Fibroblast of mammary gland (primary cell): Measurements from ENCODE around the gene DNAAF1.

ENCODE experiments used
- DNase-seq: peaks from one replicate; pipeline ENCODE4 v3.0.0-alpha.2; 2010; ENCODE audit warnings: low read depth
- H3K4me3 ChIP-seq: 2 replicates; pipeline ENCODE4 v1.5.1; 2011; ENCODE audit warnings: low read depth, mild to moderate bottlenecking, low read length, moderate library complexity; ENCODE audit not compliant: control insufficient read depth
- TF ChIP-seq, protein P1 (sequence below): conservative IDR thresholded peaks from 2 replicates; pipeline ENCODE4 v1.5.1; 2011; ENCODE audit warnings: low read depth, low read length, inconsistent platforms; ENCODE audit not compliant: control insufficient read depth, insufficient read depth

DNAAF1 gene

DNA sequence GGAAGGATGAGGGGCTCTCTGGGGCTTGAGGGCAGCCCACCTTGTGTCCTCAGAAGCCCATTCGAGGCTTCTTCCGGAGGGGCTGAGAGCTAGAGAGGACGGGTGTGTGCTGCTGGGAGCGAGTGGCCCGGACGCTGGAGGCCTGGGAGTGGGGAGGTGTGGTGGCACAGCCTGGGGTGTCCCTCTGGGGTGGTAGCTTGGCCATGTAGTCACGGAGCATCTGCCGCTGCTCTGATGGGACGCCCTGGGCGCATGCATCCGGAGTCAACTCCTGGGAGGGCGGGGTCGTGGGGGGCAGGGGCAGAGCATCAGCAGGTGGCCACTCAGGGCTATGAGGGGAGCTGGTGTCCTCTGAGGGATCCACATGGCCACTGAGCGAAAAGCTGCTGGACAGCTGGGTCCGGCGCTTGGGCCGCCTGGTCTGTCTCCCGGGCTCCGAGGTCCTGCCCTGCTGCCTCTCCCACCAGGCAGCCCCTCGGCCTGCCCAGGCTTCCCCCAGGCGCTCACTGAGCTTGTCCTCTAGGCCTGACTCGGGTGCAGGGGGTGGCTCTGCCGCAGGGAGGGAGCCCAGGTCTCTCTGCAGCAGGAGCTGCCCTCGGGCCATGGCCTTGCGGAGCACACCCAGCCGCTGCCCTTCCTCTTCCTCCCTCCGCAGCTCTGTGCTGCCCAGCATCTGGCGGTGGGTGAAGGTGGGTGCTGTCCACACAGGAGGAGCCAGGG lies 33.9 kb downstream of the DNAAF1 start:
- H3K4me3 ChIP-seq, result no peak overlapping the region
- TF ChIP-seq, protein P1, sequence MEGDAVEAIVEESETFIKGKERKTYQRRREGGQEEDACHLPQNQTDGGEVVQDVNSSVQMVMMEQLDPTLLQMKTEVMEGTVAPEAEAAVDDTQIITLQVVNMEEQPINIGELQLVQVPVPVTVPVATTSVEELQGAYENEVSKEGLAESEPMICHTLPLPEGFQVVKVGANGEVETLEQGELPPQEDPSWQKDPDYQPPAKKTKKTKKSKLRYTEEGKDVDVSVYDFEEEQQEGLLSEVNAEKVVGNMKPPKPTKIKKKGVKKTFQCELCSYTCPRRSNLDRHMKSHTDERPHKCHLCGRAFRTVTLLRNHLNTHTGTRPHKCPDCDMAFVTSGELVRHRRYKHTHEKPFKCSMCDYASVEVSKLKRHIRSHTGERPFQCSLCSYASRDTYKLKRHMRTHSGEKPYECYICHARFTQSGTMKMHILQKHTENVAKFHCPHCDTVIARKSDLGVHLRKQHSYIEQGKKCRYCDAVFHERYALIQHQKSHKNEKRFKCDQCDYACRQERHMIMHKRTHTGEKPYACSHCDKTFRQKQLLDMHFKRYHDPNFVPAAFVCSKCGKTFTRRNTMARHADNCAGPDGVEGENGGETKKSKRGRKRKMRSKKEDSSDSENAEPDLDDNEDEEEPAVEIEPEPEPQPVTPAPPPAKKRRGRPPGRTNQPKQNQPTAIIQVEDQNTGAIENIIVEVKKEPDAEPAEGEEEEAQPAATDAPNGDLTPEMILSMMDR, result no peak
- no peak for DNase-seq

DNA sequence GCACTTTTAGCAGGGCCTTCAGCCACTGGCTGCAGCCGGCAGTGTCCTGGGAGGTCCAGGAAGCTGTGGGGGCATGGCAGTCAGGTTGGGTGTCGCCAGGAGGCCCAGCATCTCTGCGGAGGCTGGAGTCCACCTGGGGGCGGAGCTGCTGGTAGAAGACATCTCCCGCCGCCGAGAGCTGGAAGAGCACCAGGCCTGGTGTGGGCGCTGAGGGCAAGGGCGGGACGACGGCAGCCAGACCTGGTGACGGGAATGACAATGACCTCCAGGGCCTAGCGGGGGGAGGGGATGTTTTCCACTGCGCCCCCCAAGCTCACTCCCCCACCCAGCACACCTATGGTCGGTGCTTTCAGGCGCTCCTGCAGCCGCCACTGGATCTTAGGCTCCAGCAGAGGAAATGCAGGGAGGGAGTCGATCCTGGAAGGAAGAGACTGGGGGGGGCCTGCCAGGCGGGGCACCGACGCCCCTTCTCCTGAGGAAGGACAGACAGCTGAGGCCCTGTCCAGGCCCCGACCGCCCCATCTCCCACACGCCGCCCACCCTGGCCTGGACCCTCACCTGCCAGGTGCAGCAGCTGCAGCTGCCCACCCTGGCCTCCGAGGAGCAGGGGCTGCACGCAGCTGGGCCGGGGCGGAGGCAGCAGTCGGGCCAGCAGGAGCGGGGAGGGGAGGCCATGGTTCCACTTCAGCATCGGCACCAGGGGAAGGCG lies 34.7 kb downstream of the DNAAF1 start:
- H3K4me3 ChIP-seq, result no peak overlapping the region
- TF ChIP-seq, protein P1, result no peak
- DNase-seq, result no peak

DNA sequence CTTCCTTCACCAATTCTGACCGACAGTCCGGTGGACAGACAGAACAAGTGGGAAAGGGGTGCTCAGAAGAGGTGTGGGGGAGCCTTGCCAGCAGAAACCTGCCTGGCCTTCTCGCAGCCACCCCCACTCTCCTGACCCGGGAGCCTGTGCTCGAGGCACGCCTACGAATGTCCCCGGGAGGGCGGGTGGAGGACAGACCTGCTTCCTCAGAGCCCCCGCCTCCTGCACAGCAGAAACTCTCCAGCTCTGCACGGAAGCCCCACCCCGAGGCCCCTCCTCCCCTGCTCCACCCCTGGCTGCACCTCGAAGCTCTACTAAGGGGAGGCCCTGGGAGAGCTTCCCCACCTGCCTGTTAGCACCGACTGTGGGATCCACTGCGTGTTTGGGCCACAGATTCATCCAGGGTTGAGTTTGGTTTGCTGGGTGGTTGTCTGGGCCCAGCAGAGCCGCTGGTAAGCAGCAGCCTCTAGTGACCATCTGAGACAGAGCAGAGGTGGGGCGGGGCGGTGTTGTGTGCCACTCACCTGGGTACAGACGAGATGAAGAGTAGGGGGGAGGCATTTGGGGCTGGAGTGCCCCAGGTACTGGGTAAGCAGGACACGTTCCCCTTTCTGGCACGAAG lies 35.5 kb downstream of the DNAAF1 start:
- TF ChIP-seq, protein P1, result no peak
- DNase-seq, result no peak
- H3K4me3 ChIP-seq, result no peak overlapping the region

DNA sequence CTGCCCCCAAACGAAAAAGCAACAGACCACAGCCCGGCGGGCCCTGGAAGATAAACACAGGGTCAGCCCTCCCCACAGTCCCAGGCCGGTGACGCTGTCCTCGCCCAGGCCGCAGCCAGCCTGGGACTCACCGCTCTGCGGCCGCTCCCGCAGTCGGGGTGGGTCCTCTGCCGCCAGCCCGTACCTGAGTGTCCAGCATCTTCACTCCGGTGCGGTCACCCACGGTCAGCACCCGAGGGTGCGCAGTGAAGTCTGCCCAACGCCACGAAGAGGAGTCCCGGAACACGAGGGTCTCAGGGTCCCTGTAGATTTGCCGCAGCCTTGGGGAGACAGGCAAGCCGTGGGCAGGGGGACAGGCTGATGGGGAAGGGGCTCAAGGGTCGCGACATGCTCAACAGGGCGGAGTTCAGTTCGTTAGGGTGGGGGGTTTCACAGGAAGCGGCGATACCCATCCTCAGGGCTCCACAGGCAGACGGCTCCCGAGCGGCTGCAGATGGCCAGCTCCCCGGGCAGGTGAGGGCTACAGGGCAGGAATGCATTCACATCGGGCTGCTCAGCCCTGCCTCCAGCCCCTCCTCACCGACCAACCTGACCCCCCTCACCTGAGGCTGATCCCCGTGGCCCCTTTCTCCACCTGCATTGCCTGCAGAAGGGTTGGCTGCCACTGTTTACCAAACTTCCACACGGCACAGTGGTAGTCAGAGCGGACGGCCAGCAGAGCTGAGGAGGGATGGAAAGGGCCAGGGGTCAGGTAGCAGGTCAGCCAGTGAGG lies 36.2 kb downstream of the DNAAF1 start:
- TF ChIP-seq, protein P1, result no peak
- no peak overlapping the region for H3K4me3 ChIP-seq
- no peak for DNase-seq

DNA sequence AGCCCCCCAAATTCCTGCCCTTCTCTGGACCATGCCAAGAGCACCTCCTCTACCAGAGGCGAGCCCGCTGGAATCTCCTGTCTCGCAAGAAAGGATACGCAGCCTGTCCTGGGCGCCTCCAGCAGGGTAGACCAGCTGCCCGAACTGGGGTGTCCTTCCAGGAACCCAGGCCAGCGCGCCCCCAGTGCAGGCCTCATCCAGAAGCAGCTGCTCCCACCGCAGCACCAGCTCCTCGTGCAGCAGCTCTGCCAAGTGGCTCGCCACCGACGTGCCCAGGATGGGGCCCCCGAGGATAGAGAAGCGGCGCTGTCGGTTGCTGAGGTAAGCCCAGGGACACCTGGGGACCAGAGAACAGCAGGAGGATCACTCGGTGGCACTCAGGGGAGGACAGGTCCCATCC lies 37.0 kb downstream of the DNAAF1 start:
- no peak for DNase-seq
- TF ChIP-seq, protein P1, result no peak
- no peak overlapping the region for H3K4me3 ChIP-seq

DNA sequence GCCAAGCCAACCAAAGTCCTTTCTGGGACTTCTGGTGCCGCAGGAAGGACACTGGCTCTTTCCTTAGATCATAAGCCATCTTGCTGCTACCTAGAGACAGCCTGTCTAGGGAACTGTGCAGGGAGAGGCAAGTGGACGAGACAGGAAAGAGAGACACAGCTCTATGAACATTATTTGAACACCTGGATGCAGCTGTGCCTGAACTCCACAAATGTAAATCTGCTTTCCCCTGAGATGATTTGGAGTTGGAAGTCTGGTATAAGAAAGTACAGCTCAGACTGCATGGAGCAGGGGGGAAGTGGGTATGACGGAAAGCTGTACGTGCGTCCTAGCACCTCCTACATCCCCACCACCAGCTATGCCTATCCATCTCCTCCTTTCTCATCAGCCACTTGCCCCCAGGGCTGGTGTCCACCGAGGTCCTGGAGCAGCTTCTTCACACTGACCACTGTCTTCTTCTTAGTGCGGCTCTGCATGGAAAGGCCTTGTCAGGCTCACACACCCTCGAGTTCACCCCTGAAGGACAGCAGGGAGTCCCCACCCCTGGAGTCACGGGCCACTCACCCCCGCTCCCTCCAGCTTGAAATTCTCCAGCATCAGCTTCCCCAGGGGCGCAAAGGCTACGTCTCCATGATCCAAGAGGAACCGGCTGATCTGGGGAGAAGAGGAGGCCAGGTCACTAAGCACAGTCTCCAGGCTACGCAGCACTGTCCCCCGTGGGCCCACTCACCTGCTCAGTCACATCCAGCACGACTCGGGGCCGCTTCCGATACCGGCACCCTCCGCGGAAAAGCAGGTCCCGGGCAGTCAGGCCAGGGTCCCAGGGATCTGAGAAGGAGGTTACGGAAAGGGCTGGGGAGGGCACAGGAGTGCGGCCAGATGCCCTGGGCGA lies 37.8 kb downstream of the DNAAF1 start:
- no peak overlapping the region for H3K4me3 ChIP-seq
- DNase-seq, result no peak
- TF ChIP-seq, protein P1, result no peak
